GM12873 (cell line): ENCODE results near the gene MORC2.

Experiments used
- TF ChIP-seq, protein P1 (sequence below): IDR thresholded peaks from 2 replicates; pipeline ENCODE4 v1.5.1; 2012; ENCODE audit warnings: low read depth, mild to moderate bottlenecking, moderate library complexity, low read length, control low read depth; ENCODE audit not compliant: insufficient read depth; ENCODE audit errors: missing control alignments

Gene MORC2

GRCh38 chr22:30941363-30941740, 27.2 kb downstream of the MORC2 start:
- TF ChIP-seq, protein P1, sequence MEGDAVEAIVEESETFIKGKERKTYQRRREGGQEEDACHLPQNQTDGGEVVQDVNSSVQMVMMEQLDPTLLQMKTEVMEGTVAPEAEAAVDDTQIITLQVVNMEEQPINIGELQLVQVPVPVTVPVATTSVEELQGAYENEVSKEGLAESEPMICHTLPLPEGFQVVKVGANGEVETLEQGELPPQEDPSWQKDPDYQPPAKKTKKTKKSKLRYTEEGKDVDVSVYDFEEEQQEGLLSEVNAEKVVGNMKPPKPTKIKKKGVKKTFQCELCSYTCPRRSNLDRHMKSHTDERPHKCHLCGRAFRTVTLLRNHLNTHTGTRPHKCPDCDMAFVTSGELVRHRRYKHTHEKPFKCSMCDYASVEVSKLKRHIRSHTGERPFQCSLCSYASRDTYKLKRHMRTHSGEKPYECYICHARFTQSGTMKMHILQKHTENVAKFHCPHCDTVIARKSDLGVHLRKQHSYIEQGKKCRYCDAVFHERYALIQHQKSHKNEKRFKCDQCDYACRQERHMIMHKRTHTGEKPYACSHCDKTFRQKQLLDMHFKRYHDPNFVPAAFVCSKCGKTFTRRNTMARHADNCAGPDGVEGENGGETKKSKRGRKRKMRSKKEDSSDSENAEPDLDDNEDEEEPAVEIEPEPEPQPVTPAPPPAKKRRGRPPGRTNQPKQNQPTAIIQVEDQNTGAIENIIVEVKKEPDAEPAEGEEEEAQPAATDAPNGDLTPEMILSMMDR, result no peak

GRCh38 chr22:30940685-30941362, 27.8 kb downstream of the MORC2 start:
- TF ChIP-seq, protein P1, result no peak

- TF ChIP-seq, protein P1, result no peak
Measured at GRCh38 chr22:30934053-30934452, 34.5 kb downstream of the MORC2 start.

DNA sequence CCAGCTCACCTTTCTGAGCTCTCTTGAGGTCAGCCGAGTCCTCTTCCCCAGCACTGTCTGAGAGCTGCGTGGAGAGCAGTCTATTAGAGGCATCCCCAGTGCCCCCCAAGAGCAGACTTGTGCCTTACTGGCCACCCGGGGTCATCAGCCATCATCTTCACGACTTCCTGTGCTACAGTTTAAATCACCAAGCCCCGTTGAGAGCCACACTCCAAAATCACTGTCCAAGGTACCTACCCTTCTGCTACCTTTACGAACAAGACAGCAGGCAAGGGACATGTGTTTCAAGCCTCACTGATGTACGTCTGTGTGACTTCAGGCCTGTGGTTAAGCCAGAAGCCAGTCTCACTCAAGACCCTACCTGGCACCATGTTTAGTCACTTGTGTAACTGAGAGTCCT, 35.1 kb downstream of the MORC2 start:
- TF ChIP-seq, protein P1, result no peak

GRCh38 chr22:30932661-30933060, 35.9 kb downstream of the MORC2 start:
- TF ChIP-seq, protein P1, result no peak

DNA sequence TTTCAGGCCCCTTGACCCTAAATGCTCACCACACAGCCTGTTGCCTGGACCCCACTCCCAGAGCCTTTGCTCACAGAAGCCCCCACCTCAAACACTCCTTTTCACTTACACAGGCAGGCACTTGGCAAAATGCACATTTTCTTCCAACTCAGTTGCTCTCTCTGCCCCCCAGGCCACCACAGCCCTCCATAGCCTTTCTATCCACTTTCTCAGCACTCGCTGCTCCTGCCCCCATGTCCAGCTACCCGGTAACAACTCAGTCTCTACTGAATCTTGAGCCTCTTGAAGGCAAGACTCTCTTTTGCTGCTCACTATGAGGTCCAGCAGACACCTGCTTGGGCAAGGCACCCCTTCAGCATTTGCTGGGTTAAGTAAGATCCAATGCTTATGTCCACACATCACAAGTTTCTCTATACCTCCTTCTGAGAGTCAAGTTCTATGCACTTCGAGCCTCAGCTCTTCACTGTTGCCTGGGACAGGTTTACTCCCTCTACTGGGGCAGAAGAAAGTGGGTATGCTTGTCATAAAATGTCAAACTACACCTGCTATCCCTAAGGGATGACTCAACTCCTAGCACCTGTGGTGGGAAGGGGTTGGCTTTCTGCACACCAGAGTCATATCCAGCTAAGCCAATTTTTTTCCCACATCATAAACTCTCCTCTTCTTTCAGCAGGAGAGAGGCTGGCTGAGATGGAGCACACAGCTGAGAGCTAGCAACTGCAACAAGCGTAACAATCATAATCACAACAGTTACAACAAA, 36.9 kb downstream of the MORC2 start:
- TF ChIP-seq, protein P1, result no peak

DNA sequence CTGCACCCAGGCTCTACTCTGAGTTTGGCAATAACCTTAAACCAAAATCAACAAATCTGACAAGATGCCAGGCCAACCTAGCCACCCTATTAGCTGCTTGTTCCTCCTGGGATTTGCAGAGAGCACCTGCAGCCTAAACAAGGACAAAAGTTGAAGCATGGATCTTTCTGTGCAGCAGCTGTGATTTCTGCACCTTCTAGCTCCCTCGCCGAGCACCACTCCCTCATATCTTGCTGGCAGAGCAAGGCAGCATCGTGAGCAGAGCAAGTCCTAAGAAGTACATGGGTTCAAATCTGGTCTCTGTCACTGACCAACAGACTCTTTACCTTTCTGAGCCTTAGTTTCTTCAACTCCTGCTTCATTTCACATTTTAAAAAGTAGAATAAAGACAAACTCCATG, 38.3 kb downstream of the MORC2 start:
- TF ChIP-seq, protein P1, result no peak
